GM12878 (cell line): ENCODE data around the gene CTPS1. TPM values are rescaled to one million over a fixed set of nuclear protein-coding genes. Genes with fewer than 3 reads are reported as not detected.

ENCODE experiments used
- CBX5 ChIP-seq: sonication (generic); IDR thresholded peaks from 2 replicates; pipeline ENCODE4 v1.6.1; 2016; ENCODE audit warnings: low read depth, moderate library complexity, mild to moderate bottlenecking, inconsistent platforms
- DPF2 ChIP-seq: fragments of 450-650 bp; IDR thresholded peaks from 2 replicates; pipeline ENCODE4 v1.6.1; 2017; ENCODE audit warnings: mild to moderate bottlenecking
- E2F4 ChIP-seq: IDR thresholded peaks from 2 replicates; pipeline ENCODE4 v1.6.1; 2012; ENCODE audit warnings: low read depth, low read length, improper control_type of control experiment
- ETV6 ChIP-seq, 2 experiments: fragments of 450-650 bp in 1 of 2; IDR thresholded peaks in 1 of 2; conservative IDR thresholded peaks in 1 of 2; 2 replicates each; pipeline ENCODE4 v1.6.1; 2014; ENCODE audit warnings: antibody characterized with exemption in 1 of 2, borderline replicate concordance in 1 of 2, low read depth in 1 of 2, mild to moderate bottlenecking in 1 of 2, moderate library complexity in 1 of 2
- HDAC6 ChIP-seq: fragments of 200-600 bp; sonication (generic); IDR thresholded peaks from one replicate; pipeline ENCODE4 v1.8.0; 2017; ENCODE audit warnings: antibody characterized with exemption; ENCODE audit not compliant: unreplicated experiment
- IRF3 ChIP-seq: fragments of 450-650 bp; IDR thresholded peaks from 2 replicates; pipeline ENCODE4 v1.6.1; 2014; ENCODE audit warnings: mild to moderate bottlenecking
- KAT2A ChIP-seq: conservative IDR thresholded peaks from 2 replicates; pipeline ENCODE4 v1.6.1; 2011; ENCODE audit warnings: low read depth, low read length; ENCODE audit not compliant: control insufficient read depth
- MTA2 ChIP-seq: fragments of 450-650 bp; IDR thresholded peaks from 2 replicates; pipeline ENCODE4 v1.6.1; 2016; ENCODE audit warnings: low read depth, mild to moderate bottlenecking, moderate library complexity
- NFYA ChIP-seq: IDR thresholded peaks from 2 replicates; pipeline ENCODE4 v1.6.1; 2011; ENCODE audit warnings: low read depth, mild to moderate bottlenecking, low read length, improper control_type of control experiment, borderline replicate concordance
- NKRF ChIP-seq: fragments of 450-650 bp; conservative IDR thresholded peaks from 2 replicates; pipeline ENCODE4 v1.6.1; 2017; ENCODE audit warnings: mild to moderate bottlenecking, moderate library complexity
- RAD51 ChIP-seq: fragments of 450-650 bp; IDR thresholded peaks from 2 replicates; pipeline ENCODE4 v1.6.1; 2016; ENCODE audit warnings: moderate library complexity, mild to moderate bottlenecking, inconsistent platforms
- SMAD5 ChIP-seq: IDR thresholded peaks from 2 replicates; pipeline ENCODE4 v1.6.1; 2016; ENCODE audit warnings: antibody characterized with exemption, low read depth
- STAT1 ChIP-seq: fragments of 450-650 bp; conservative IDR thresholded peaks from 2 replicates; pipeline ENCODE4 v1.6.1; 2014; ENCODE audit warnings: antibody characterized with exemption, mild to moderate bottlenecking
- TARDBP ChIP-seq: IDR thresholded peaks from 2 replicates; pipeline ENCODE4 v1.6.1; 2016; ENCODE audit warnings: borderline replicate concordance
- TCF3 ChIP-seq: IDR thresholded peaks from 2 replicates; pipeline ENCODE4 v1.6.1; 2012; ENCODE audit warnings: low read depth, mild to moderate bottlenecking, low read length, borderline replicate concordance; ENCODE audit not compliant: insufficient read depth
- ZBED1 ChIP-seq: IDR thresholded peaks from 2 replicates; pipeline ENCODE4 v1.6.1; 2016; ENCODE audit warnings: borderline replicate concordance
- ZNF274 ChIP-seq: IDR thresholded peaks from one replicate; pipeline ENCODE4 v1.8.0; 2011; ENCODE audit not compliant: insufficient read length, insufficient read depth
- polyA plus RNA-seq, 11 experiments: library from polyadenylated mRNA; depleted of rRNA in 4 of 11; unstranded in 6 of 11; stranded (reverse) in 5 of 11; fragments of >200 nt; fragmentation: Nextera tagmentation in 4 of 11; fragmentation: Illumina TruSeq in 1 of 11; extraction: Ambion mirVana in 4 of 11; extraction: Trizol in 1 of 11; gene quantifications; 1 replicate in 1 of 11; 2 replicates in 10 of 11; pipeline versions ENCODE4 v1.2.1 to v1.2.3, GENCODE V29; 2011 to 2016; ENCODE audit warnings: inconsistent platforms in 2 of 11, missing spikeins in 2 of 11, low read depth in 1 of 11
- total RNA-seq, 4 experiments: library from RNA; depleted of rRNA in 3 of 4; stranded (reverse); fragments of >200 nt in 3 of 4; fragmentation: Illumina TruSeq in 1 of 4; extraction: Trizol in 1 of 4; gene quantifications; 2 replicates each; pipeline versions ENCODE4 v1.2.1 to v1.2.3, GENCODE V29; 2013 to 2021
- TF ChIP-seq, protein P1 (sequence below): fragments of 450-650 bp; formaldehyde crosslinking; IDR thresholded peaks from 2 replicates; pipeline ENCODE4 v1.5.0; 2022; ENCODE audit warnings: mild to moderate bottlenecking, missing genetic modification characterization
- TF ChIP-seq, protein P2 (sequence below): fragments of 450-650 bp; IDR thresholded peaks from 2 replicates; pipeline ENCODE4 v1.6.1; 2017; ENCODE audit warnings: mild to moderate bottlenecking, moderate library complexity

CTPS1 gene
- total and polyA plus RNA-seq, 10 of the 15 experiments (the other 5 are each of a cell fraction or from before 2014, with no cell fraction given), result 27.5 to 106 (median 62.8) TPM

- TF ChIP-seq RAD51 (peak; percentile 92), ZNF274 (no peak), HDAC6 (no peak), KAT2A (no peak), NFYA (no peak), SMAD5 (no peak), E2F4 (no peak), STAT1 (0 out of 2 replicates have a peak, but pooled peaks have one; percentile 25), NKRF (no peak), ZBED1 (no peak), TCF3 (peak; percentile 80; the same call in 1 of the 2 replicates), IRF3 (no peak), CBX5 (no peak), ETV6 (conservative IDR thresholded peaks at IDR 0.05 in 1 of 2, IDR thresholded peaks at IDR 0.05 in 1 of 2; ENCODE audit: borderline replicate concordance in 1 of 2, low read depth in 1 of 2) (no peak), TARDBP (no peak), DPF2 (peak; percentile 80), MTA2 (0 out of 2 replicates have a peak, but pooled peaks have one; percentile 46)
- TF ChIP-seq, protein P1, sequence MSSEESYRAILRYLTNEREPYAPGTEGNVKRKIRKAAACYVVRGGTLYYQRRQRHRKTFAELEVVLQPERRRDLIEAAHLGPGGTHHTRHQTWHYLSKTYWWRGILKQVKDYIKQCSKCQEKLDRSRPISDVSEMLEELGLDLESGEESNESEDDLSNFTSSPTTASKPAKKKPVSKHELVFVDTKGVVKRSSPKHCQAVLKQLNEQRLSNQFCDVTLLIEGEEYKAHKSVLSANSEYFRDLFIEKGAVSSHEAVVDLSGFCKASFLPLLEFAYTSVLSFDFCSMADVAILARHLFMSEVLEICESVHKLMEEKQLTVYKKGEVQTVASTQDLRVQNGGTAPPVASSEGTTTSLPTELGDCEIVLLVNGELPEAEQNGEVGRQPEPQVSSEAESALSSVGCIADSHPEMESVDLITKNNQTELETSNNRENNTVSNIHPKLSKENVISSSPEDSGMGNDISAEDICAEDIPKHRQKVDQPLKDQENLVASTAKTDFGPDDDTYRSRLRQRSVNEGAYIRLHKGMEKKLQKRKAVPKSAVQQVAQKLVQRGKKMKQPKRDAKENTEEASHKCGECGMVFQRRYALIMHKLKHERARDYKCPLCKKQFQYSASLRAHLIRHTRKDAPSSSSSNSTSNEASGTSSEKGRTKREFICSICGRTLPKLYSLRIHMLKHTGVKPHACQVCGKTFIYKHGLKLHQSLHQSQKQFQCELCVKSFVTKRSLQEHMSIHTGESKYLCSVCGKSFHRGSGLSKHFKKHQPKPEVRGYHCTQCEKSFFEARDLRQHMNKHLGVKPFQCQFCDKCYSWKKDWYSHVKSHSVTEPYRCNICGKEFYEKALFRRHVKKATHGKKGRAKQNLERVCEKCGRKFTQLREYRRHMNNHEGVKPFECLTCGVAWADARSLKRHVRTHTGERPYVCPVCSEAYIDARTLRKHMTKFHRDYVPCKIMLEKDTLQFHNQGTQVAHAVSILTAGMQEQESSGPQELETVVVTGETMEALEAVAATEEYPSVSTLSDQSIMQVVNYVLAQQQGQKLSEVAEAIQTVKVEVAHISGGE, result no peak
- TF ChIP-seq, protein P2, sequence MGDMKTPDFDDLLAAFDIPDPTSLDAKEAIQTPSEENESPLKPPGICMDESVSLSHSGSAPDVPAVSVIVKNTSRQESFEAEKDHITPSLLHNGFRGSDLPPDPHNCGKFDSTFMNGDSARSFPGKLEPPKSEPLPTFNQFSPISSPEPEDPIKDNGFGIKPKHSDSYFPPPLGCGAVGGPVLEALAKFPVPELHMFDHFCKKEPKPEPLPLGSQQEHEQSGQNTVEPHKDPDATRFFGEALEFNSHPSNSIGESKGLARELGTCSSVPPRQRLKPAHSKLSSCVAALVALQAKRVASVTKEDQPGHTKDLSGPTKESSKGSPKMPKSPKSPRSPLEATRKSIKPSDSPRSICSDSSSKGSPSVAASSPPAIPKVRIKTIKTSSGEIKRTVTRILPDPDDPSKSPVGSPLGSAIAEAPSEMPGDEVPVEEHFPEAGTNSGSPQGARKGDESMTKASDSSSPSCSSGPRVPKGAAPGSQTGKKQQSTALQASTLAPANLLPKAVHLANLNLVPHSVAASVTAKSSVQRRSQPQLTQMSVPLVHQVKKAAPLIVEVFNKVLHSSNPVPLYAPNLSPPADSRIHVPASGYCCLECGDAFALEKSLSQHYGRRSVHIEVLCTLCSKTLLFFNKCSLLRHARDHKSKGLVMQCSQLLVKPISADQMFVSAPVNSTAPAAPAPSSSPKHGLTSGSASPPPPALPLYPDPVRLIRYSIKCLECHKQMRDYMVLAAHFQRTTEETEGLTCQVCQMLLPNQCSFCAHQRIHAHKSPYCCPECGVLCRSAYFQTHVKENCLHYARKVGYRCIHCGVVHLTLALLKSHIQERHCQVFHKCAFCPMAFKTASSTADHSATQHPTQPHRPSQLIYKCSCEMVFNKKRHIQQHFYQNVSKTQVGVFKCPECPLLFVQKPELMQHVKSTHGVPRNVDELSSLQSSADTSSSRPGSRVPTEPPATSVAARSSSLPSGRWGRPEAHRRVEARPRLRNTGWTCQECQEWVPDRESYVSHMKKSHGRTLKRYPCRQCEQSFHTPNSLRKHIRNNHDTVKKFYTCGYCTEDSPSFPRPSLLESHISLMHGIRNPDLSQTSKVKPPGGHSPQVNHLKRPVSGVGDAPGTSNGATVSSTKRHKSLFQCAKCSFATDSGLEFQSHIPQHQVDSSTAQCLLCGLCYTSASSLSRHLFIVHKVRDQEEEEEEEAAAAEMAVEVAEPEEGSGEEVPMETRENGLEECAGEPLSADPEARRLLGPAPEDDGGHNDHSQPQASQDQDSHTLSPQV, result no peak
These were observed 24.2 kb downstream of the CTPS1 start (continued) for GRCh38 chr1:41003640-41004220.
